NK-92 treated with Interleukin-12 subunit alpha and Interleukin-12 subunit beta, amount 100 ng/mL, for 24 hours (cell line): ENCODE data around the gene CACNA2D1.

ENCODE experiments used
- DNase-seq: peaks from one replicate; lab custom pipeline; 2025; lab: John Stamatoyannopoulos, UW

CACNA2D1 gene

DNA sequence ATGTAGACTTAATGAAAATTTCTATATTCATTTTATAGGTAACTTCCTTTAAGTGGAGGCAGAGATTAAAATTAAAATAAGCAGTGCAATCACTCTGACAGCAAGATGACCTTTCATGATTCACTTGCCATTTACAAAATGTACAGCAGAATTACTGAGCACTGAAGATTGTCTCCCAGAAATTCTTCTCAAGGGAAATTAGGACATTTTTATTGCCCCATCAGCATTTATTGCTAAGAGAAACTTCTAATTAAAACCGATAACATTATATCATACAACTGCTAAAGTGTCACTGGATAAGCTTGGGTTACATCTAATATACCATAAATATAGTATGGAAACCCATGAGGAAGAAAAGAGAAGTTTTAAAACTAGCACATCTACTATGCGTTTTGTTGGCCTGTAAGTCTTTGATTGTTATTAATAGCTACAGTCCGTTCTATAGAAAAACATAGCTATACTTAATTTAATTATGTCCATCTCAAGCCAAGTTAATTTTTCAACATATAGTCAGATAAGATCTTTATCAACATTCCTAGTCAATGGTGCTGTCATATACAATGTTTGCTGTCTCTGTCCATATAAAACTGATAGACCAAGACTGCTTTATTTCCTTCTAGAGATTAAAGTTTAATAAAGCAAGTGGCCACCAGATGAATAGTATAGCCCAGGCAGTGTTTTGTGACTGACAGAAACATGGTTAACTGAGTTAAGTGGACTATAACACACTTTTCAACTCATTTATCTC, 456.7 kb downstream of the CACNA2D1 start:
- no peak for DNase-seq

- no peak for DNase-seq
Measured at GRCh38 chr7:81983406-81983805, 460.2 kb downstream of the CACNA2D1 start.

GRCh38 chr7:81973117-81973516, 470.5 kb downstream of the CACNA2D1 start:
- DNase-seq: no peak

- no peak for DNase-seq
Measured at GRCh38 chr7:81960026-81960425, 483.6 kb downstream of the CACNA2D1 start.

DNA sequence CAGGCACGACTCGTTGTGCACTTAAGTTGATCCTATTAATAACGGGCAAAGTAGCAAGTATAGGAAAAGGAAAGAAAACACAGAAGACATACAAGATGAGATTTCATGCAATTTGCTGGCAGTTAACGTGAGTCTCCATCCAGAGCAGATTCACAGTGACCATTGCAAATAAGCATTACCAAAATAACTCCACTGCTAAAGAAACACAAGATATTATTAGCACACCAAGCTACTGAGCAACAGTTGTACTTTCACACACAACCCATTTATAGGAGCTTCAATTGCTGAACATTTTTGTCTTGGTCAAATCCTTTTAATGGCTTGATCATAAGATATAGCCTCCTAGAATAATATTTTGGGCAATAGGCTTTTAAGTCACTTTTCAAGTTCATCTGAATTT, 486.1 kb downstream of the CACNA2D1 start:
- no peak for DNase-seq

DNA sequence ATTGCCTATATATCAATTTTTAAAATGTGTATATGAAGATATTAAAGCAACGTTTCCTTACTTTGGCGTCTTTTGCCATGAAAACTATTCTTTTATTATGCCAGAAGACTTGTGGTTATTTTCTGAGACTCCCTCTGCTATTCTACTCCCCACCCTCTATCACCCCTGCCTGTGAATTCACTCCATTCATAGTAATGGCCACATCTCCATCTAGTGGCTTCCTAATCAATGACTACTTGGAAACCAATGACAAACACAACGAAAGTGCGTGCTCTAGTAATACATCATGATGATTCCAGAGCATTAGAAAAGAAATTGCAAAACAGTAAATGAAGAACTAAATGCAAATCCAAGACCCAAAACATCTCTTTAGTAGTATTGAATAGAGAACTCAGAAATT, 487.1 kb downstream of the CACNA2D1 start:
- no peak for DNase-seq

- DNase-seq: no peak
Measured at GRCh38 chr7:81949306-81949705, 494.3 kb downstream of the CACNA2D1 start.

DNA sequence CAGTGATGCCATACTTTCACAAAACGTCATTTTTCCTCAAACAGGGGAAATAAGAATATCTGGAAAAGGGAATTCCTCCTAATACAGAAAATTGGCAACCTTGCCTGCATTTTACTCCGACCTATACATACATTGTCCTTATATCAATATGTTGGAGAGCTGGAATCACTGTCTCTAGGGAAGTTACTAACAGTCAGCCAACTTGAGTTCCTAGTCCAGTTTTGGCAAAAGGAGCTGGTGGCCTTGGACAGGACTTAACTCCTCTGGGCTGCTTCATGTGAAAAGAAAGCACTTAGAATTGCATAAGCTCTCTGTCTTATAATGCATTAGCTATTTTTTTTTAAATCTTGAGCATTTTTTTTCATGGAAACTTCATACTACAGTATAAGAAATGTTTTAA, 499.5 kb downstream of the CACNA2D1 start:
- DNase-seq: no peak

GRCh38 chr7:81937091-81937490, 506.5 kb downstream of the CACNA2D1 start:
- DNase-seq: no peak

- no peak for DNase-seq
Measured at GRCh38 chr7:81934596-81935301, 508.8 kb downstream of the CACNA2D1 start.

- no peak for DNase-seq
Measured at GRCh38 chr7:81932936-81933335, 510.6 kb downstream of the CACNA2D1 start.

- no peak for DNase-seq
Measured at GRCh38 chr7:81929386-81929785, 514.2 kb downstream of the CACNA2D1 start.

GRCh38 chr7:81926154-81926553, 517.4 kb downstream of the CACNA2D1 start:
- no peak for DNase-seq

- DNase-seq: no peak
Measured at GRCh38 chr7:81925530-81925929, 518.0 kb downstream of the CACNA2D1 start.

GRCh38 chr7:81924494-81924893, 519.1 kb downstream of the CACNA2D1 start:
- no peak for DNase-seq

DNA sequence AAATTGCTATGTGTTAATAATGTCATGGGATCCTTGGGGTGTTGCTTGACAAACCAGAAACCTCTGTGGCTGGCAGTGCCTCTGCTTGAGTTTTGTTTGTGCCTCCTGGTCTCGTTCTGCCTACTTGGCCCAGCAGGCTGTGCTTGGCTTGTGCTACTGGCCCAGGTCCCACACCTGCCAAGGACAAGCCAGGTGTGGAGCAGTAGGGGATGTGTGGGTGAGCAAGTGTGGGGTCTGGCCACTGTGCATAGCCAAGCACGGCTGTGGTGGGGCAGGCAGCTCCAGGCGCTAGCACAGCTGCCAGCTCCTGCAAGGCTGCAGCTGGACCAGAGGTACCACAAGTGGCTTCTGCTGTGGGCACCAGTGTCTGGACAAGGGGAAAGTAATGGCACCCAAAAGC, 524.1 kb downstream of the CACNA2D1 start:
- DNase-seq: no peak

DNA sequence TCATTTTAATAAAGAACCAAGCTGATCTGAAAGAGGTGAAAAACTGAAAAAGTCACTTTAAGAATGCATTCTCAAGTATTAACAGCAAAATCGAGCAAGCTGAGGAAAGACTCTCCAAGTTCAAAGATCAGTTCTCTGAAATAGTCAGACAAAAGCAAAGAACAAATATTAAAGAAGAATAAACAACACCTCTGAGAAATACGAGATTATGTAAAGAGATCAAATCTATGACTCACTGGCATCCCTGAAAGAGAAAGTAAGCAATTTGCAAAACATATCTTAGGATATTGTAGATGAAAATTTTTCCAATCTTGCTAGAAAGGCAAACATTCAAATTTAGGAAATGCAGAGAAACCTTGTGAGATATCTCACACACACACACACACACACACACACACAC, 535.4 kb downstream of the CACNA2D1 start:
- DNase-seq: no peak

GRCh38 chr7:81903115-81903514, 540.5 kb downstream of the CACNA2D1 start:
- no peak for DNase-seq

DNA sequence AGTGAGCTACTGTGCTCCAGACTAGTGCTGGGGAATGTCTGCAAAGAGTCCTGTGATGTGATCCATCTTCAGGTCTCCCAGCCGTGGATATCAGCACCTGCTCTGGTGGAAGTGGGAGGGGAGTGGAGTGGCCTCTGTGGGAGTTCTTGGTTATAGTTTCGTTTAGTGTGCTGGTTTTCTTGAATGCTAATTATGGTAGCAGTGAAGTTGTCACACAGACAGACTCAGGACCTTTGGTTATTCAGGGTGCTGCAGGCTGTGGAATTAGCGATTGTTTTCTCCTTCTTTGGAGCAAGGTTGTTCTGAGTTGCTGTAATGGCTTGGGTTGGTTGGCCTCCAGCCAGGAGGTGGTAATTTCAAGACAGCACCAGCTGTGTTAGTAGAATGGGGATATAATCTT, 541.0 kb downstream of the CACNA2D1 start:
- no peak for DNase-seq
